ENCODE results near the gene PGM5.

The PGM5 gene

DNA sequence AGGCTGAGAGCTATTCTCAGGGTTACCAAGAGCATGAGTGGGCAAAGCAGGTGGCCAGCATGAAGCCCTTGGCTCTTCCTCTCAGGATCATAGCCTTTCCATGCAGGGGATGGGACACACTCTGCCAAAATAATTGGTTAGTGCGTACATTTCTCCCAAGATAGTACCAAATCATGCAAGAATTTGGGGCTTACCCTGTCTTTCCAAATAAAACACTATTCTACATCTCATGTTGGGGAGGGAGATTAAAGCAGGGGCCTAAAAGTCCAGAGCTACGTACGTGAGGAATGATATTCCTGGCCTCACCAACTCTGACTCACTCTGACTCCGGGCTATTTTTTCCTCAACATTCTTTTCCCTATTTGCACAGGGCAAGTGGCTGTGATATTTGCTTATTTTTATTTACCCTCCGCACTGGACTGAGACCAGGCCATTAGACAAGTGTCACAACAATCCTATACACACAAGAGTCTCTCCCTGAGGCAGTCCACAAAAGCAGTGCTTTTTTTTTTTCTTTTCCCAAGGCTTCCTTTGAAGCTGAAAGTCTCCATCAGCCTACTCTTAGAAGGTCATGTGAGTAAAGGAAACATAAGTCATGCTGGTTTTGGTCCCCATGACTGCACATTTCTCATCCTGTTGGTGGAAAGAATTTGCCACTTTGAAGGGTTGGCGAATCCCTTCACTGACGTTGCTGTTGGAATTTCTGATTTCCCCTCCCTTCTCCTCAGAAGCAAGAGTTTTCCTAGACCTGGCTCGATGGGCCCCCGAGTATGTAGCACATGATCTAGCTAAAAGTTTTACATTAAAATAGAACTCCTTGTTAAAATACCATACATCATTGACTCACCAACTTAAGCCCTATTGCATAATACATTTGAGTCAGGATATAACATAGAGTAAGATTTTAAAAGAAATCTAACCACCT lies 144.3 kb downstream of the PGM5 start:
- no peak for DNase-seq

DNA sequence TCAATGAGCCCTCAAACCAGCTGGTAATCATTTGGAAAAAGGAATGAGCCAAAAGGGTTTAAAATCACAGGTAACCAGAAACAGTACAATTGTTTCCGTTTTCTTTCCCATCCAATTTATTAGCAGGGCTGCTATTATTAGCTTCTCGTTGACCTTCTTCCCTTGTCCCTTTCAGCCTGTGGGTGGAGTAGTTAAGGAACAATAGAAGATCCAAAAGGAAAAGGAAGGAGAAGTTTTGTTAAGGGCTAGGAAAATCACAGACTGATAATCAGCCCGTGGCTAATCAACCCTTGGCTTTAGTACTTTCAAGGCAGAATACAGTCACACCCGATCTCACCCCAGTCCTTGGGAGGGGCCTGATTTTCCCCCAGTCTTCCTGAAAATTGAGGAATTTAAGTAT lies 145.9 kb downstream of the PGM5 start:
- no peak for DNase-seq

DNA sequence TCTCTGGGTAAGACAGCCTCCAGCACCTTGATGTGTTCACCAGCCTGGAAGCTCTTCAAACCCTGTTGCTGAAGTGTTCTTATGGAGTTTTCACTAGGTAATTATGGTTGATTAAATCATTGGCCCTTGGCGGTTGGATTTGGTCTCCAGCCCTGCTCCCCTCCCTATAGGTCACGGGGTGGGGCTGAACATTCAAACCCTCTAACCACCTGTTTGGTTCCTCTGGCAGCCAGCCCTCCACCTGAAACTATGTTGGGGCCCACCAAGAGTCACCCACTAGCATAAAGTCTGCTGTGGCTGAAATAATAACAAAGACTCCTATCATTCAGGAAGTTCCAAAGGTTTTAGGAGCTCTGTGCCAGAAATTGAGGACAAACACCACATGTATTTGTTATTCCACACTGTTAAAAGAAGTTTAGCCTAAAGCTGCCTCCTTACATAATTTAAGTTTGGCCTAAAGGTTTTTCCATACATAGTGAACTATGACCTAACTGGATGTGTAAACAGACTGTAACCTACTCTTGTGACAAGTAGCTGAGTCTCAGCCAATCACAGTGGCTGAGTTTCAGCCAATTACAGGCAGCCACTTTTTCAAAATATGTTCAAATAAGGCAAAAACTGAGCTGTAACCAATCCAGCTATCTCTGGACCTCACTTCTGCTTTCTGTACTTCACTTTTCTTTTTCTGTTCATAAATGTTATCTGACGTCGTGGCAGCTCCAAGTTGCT lies 149.4 kb downstream of the PGM5 start:
- DNase-seq: no peak

DNA sequence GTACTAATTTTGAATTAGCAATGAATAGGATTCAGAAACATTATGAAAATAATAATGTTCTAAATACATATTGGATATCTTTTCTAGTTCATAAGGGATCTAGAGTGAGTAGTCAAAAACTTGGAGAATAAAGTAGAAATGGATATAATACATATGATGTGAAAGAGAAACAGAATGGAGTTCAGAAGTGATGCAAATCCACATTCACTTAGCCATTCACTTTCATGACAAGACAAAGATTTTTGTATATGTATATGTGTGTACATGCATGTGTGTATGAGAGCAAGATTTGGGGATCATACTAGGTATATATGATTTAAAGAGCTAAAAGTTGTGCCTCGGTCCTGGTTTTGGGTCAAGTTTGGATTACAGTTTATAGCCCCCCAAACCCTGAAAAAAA lies 150.1 kb downstream of the PGM5 start:
- DNase-seq: no peak

DNA sequence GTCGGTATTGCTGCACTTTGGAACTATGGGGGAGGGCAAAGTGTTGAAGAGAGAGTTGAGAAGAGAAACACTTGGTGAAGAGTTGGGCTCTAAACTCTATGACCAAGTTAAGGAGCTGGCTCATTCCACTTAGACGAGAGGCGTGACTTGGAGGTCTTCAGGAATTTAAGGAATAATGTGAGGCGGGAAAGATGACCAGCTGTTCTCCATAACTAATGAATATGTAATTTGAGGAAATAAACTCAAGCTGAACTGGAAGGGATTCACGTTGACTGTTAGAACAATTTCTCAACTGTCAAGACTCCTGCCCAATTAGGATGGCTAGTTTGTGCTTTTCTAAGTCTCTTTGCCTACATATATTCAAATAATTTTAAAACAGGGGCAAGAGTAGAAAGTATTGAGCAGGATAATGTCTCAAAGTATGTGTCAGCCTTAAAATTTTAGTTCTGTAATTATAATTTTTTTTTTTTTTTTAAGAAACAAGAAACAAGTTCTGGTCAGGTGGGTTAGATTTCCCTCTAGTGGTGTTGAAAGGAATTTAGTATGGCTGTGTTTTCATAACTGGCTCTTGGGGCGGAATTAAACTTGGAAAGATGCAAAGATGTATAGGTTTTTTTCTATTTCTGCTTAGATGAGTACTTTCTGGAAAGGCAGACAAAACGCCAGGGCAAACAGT lies 150.9 kb downstream of the PGM5 start:
- DNase-seq: no peak

DNA sequence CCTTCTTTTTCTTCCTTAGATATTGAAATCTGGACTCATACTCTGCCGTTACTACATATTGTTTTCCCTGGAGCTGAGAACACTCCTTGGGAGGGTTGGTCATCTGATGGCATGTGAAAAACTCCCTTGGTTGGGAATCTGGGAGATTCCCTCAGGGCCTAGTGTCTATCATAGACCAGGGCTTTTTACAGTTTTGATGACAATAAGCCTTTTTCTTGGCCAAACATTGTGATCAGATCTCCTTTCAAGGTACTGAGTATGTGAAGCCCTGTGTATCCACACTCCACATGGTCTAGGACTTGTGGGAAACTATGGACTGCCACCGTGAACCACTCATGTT lies 151.4 kb downstream of the PGM5 start:
- no peak for DNase-seq

DNA sequence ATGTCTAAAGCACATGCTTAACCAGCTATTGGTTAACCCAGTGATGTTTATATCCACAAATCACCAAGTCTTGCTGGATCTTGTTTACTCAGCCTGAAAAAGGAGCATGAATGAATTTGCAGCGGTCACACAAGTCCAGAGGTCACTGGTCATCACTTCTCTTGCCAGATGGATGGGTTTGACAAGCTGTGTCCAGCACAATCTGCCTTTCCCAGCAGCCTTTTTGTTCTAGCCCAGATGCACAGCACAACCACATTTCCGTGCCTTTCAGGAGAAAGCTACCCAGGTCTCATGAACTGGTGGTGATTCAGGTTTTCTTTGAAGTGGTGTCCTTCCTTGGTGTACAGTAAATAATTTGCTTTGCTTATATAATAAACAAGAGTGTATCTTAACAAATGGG lies 152.1 kb downstream of the PGM5 start:
- no peak for DNase-seq

DNA sequence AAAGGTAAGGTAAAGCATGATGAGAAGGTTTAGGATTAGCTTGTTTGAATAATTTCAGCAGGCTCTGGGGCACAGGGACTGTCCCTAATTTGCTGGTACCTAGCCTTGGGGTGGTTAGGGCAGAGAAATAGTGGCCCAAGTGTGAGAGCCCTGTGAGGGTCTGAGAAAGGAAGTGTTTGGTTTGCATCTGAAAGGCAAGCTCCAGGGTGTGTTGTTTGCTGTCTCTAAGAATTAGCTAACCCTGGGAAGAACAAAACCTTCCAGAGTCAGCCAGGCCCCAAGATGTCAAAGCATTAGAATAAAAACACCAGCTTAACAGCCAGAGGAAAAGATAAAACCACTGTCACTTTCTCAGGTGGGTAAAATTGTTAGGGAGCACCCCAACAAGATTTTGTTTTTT lies 153.3 kb downstream of the PGM5 start:
- no peak for DNase-seq

DNA sequence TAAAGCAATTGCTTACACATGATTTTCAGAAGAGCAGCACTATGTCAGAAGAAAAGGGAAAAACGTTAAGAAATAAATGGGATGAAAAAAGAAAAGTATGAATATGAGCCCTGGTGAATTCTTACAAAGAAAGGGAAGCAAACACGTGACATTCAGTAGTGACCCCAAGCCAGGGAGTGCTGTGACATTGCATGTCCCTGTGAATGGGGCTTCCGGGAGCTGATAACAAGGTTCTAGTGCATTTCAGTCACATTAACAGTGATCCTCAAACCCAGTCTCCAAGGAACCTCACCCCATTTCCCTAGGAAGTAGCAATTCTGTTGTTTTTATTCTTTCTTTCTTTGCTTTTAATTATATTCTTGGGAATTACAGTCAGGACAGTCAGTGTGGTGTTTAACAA lies 157.0 kb downstream of the PGM5 start:
- DNase-seq: no peak

DNA sequence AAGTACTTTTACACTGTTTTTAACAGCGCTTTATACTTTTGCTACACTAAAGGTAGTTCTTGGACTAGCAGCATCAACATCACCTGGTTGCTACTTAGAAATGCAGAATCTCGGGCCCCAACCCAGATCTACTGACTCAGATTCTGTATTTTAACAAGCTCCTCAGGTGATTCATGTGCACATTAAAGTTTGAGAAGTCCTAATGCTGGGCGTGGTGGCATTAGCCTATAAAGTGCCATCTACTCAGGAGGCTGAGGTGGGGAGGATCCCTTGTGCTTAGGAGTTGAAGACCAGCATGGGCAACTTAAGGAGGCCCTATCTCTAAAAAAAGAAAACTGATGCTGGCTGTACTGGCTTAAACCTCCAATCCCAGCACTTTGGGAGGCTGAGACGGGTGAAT lies 157.6 kb downstream of the PGM5 start:
- DNase-seq: no peak

DNA sequence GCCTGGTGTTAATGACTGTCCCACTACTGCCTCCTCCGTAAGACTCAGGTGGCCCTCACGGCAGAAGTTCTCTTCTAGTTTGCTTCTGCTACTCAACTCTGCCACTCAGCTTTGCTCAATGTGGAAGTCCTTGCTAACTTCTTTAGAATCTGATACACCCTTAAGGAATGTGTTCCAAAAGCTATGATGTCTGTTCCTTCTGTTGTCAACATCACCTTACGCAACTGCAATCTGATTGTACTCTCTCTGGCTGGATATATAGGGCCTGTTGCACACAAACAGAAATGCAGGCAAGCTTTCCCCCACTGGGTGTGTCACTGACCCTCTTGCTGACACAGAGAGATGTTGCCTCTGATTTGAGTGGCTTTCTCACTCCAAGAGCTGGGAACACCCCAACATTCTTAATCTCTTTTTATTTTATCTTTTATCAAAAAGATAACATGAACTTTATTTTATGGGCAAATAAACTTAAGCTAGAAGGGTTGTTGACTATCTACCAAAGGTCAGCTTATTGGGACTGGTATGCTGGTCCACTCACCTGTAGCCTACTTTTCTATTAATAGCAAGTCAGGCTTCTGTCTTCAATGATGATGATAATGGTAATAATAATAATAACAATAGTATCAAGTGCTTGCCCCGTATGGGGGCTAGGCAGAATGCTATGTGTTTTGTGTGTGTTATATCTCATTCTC lies 159.1 kb downstream of the PGM5 start:
- DNase-seq: no peak

DNA sequence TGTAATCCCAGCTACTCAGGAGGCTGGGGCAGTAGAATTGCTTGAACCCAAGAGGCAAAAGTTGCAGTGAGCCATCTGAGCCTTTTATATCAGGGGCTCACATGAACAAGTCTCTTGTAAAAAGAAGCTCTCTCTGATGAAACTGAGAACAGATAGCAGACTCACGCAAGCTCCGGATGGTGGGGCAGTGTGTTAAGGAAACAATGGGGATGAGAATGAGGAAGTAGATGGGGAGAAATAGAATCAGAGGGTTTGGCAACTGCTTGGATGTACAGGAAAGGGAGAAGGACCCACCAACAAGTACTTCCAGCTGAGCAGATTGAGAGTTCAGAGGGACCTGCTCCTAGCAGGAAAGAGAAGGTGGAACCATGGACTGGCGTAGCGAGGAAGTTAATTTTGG lies 165.7 kb downstream of the PGM5 start:
- no peak for DNase-seq

DNA sequence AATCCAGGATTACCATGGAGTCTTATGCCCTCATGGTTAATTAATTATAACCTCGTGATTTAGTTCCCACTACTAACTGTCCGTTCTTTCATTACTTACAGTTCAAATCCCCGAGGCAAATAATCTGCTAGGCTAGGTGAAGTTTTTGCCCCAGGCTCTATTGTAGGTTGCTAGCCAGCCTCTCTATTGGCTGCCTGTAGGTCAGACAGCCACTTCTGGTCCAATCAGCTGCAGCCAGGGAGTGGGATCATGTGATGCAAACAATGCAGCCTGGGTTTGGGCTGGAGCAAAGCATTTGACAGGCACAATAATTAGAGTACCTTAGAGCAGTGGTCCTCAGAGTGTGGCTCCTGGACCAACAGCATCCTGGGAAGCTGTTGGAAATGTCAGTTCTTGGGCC lies 166.5 kb downstream of the PGM5 start:
- no peak for DNase-seq

DNA sequence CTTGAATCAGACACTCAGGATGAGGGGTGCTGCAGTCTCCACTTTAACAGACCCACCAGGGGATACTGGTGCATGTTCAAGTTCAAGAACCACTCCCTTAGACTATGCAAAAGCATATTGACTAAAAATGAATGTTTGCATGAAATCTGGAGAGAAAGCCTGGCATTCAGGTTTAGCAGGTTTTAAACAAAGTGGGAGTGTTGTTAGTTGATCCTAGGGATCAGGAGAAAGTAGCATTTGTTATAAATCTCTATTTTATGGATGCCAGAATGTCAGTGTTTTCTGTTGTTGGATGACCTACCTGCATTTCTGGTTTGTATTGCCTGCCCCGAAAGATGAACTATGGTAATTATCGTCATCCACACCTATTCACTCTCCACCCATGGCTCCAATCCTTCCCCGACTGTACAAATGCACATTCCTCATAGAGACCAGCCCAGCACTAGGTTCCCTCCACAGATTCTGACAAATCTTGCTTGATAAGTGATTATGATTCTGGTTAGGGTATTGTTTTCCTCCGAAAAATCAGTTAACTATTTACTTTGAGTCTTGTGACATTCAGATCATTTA lies 167.0 kb downstream of the PGM5 start:
- DNase-seq: no peak

DNA sequence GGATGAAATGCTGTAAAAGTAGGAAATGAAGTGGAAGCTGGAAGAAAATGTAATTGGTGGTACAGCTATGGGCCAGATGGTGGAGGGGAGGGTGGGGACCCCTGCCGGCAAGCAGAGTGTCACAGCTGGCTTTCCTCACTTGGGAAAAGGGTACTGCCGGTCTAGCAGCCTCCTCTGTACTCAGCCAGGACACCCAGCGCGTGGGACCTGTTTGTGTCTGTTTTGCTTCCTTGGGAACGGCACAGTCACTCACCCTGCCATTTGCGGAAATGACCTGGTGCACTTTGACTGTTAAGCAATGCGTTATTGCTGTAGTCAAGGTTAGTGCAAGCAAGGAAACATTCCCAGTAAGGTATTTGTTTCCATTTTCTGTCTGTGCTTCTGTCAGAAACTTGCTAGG lies 174.2 kb downstream of the PGM5 start:
- no peak for DNase-seq

DNA sequence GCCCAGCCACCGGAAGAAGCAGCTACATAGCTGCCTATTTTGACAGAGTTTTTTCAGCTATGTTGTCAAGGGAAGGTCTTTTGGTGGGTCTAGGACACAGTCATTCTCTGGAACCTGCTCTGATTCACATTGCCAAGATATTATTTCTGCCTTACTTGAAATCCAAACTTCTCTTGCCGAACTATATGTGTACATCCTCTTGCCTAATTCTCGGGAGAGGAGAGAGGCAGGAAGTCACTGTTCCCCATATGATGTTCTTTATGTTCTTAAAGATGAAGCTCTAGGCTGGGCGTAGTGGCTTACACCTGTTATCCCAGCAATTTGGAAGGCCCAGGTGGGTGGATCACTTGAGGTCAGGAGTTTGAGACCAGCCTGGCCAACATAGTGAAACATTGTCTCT lies 175.7 kb downstream of the PGM5 start:
- DNase-seq: no peak

DNA sequence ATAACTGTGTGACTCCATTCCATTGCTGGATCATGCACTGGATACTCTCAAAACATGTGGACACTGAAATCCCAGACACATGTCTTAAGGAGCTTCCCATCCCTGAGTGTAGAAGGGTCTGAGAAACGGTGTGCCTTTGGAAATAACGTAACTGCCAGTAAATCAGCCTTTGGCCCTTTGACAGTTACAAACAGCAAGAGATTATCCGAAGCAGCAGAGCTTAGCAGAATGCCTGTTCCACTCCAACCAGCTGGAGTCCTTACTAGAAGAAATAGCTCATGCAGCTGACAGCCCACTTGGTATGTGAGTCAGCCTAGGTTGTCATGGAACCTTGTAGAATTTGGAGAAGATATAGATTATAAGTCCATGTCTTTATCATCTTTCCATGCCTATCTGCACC lies 177.3 kb downstream of the PGM5 start:
- no peak for DNase-seq

DNA sequence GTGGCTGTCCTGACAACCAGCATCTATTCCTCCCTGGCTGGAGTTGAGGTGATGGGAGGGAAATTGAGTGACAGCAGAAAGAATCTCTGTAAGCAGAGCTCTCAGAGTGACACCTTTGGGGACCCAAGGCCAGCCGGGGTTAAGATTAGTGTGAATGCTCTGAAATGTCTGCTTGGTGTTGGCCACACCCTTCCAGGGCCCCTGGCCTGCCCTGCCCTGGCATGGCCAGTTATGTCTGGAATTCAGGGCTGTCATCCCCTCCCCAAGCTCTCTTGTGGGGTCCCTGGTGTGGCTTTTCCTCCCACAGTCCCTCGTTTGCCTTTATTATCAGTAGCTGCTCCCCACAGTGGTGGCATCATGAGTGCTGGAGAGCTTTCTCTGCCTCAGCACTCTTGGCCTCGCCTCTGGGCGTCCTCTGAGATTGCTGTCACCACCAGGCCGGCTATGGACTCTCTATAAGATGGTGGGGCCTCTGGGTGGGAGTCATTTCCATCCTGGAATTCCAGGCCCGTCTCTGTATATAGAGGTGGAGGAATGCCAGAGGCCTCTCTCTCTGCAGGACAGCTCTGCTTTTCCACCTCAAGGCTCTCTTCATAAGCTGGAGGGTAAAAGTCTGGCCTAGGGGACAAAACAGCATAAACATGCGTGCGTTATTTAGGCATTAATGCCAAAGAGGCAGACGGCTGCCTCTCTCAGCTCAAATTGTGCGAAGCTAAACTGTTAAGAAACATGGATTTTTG lies 180.6 kb downstream of the PGM5 start:
- DNase-seq: no peak

DNA sequence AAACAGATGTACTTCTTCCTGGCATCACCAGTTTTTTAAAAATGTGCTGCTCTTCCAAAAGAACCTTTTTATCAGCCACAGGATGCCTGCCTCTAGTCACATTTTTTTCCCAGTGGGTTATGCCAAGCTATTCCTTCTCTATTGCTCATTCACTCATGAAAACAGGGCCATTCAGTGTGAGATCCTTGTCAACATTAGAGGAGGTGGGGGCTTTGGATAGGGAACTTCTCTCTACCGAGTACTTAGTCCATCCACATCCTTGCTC lies 181.1 kb downstream of the PGM5 start:
- DNase-seq: no peak

DNA sequence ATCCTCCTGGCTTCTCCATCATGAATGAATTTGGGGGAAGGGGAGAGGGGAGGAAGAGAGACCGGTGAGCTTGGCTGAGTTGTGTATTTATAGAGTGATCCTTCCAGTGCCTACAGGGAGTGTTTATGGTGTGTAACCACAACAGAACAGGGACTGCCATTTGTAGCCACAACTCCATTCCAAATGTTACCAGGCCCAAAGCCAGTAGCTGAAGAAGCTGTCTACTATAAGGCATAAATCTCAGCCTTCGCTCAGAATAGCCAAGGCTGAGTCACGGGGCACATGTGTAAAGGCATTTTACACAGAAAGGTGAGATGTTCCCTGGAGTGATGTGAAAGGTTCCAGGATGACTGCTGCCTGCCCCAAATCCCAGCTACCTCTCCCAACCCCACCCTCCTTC lies 181.8 kb downstream of the PGM5 start:
- DNase-seq: no peak

DNA sequence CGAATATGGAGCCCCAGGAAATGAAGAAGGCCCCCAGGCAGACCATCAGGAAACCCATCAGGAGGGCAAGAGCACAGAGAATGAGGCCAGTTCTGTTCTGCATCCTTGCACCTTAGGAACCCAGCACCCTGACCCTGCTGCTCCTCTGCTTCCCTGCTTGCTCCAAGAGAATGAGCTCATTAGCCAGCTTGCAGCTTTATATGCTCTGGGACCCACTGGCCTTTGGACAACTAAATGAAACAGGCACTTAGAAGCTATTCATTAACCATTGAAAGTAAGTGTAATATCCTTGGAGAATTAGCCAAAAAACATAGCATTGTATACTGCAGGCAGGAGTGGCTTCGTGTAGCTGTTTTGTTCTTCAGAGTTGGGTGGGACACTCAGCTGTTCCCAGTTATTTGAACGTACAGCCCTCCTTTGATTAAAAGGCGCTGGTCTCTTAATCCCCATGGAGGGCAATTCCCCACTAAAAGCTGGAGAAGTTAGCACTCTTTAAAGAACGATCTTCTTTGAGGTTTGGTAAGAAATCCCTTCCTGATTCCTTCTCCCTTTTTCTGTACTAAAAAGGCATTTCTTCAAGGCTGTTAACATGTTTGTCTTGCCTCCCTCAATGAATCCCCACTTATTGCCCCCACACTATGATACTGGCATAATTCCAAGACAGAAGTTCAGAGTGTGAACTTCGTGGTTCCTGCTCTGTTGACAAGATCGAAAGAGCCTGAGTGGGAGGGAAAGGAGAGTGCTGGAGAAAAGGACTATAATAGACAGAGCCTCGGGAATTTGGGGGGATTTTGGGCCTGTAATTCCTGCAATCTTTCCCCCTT lies 184.5 kb downstream of the PGM5 start, which contains the start of gene TMEM252:
TSS of gene TMEM252 (minus strand) at position 172 of the 824 bp plus-strand sequence. CDS start at position 103, 69 bp downstream.
- no peak for DNase-seq

DNA sequence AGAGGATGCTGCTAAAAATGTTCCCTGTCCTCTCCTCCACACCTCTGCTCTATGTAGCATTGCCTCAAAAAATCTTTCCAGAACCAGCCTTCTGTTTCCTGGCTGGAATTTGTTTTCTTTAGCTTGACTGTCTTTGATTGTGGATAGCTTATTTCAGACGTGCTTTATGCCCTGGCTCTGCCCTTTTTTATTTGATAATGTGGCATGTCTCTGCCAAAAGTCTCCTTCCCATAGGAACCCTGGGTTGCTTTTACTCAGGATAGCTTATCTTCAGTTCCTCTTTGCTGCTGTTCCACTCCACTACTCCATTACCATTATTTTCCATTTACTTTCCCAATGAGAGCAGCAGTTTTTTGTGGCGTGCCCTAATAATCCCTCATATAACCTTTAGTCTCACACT lies 185.2 kb downstream of the PGM5 start:
- DNase-seq: no peak
